ENCODE data around the gene CNTROB.

DNA sequence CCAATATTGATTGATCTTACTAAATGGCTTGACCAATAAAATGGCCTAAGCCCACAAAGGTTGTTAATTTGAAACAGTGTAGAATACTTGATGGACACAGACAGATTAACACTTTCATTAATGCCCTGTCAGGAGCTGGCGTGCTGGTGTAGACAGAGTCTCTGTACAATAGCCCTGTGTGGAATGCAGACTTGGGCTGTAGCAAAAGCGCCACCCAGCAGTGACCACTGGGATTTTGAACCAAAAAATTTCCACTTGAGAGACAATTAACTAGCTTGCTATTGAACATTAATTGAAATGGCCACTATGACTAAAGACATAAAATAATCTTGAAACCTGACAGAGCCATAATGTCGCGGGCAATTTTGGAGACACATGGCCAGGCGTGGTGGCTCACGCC lies 50.7 kb downstream of the CNTROB start:
- no peak for TF ChIP-seq POLR2A (IDR thresholded peaks at IDR 0.05)
- TF ChIP-seq, protein P1, sequence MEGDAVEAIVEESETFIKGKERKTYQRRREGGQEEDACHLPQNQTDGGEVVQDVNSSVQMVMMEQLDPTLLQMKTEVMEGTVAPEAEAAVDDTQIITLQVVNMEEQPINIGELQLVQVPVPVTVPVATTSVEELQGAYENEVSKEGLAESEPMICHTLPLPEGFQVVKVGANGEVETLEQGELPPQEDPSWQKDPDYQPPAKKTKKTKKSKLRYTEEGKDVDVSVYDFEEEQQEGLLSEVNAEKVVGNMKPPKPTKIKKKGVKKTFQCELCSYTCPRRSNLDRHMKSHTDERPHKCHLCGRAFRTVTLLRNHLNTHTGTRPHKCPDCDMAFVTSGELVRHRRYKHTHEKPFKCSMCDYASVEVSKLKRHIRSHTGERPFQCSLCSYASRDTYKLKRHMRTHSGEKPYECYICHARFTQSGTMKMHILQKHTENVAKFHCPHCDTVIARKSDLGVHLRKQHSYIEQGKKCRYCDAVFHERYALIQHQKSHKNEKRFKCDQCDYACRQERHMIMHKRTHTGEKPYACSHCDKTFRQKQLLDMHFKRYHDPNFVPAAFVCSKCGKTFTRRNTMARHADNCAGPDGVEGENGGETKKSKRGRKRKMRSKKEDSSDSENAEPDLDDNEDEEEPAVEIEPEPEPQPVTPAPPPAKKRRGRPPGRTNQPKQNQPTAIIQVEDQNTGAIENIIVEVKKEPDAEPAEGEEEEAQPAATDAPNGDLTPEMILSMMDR (IDR thresholded peaks at IDR 0.05) = no peak
